Fibroblast of lung (primary cell): ENCODE measurements around the gene SRCIN1.

Experiments
- CTCF ChIP-seq, 2 donors: IDR thresholded peaks in 1 of 2; conservative IDR thresholded peaks in 1 of 2; 1 replicate in 1 of 2; 2 replicates in 1 of 2; pipeline ENCODE4 v1.5.1; 2011 to 2012; ENCODE audit warnings: low read length in 2 of 2, control low read depth in 1 of 2, inconsistent platforms in 1 of 2, low read depth in 1 of 2, mild to moderate bottlenecking in 1 of 2
- EZH2 ChIP-seq: IDR thresholded peaks from 2 replicates; pipeline ENCODE4 v1.5.1; 2012; ENCODE audit warnings: low read length, control low read depth, mild to moderate bottlenecking; ENCODE audit errors: missing control alignments

- no peak for TF ChIP-seq CTCF (conservative IDR thresholded peaks at IDR 0.05 in 1 of 2, IDR thresholded peaks at IDR 0.05 in 1 of 2; ENCODE audit: low read depth in 1 of 2, low read length in 2 of 2)
- TF ChIP-seq EZH2 = no peak
Observed at GRCh38 chr17:38577645-38578173, 28.0 kb downstream of the SRCIN1 start.
